ENCODE measurements around the gene OPN1LW.
"Not testable (repeated sequence)": the region's sequence is repeated elsewhere in the genome, so short reads cannot be mapped to it uniquely, and the experiment has no call there.

The OPN1LW gene

GRCh38 chrX:154135458-154136229, 8.4 kb upstream of the OPN1LW start:
- peaks cover 7% of the 10 kb centered on the region; the same call in 1 of the 2 replicates for H3K9me3 ChIP-seq (ENCODE audit: control insufficient read depth, insufficient read depth, low read depth, low read length)
- H3K27ac ChIP-seq (ENCODE audit: low read depth, low read length), result no peak overlapping the region
- H3K36me3 ChIP-seq (ENCODE audit: control insufficient read depth, insufficient read depth, low read length), result no peaks in the 10 kb centered on the region
- H3K9ac ChIP-seq (ENCODE audit: low read length), result no peak overlapping the region
- H3K4me3 ChIP-seq (ENCODE audit: low read depth, low read length), result no peak overlapping the region
- peaks cover 7% of the 10 kb centered on the region for H3K27me3 ChIP-seq (ENCODE audit: control insufficient read depth, insufficient read depth, low read length)
- H3K4me1 ChIP-seq (ENCODE audit: control insufficient read depth, insufficient read depth, low read length), result peaks cover 4% of the 10 kb centered on the region; the same call in 1 of the 2 replicates

- H3K4me3 ChIP-seq (ENCODE audit: low read depth, low read length), result peak overlapping the region; percentile 39
- H3K9ac ChIP-seq (ENCODE audit: low read length), result no peak overlapping the region
- H3K36me3 ChIP-seq (ENCODE audit: control insufficient read depth, insufficient read depth, low read length), result no peaks in the 10 kb centered on the region
- H3K4me1 ChIP-seq (ENCODE audit: control insufficient read depth, insufficient read depth, low read length), result peaks cover 4% of the 10 kb centered on the region; the same call in 1 of the 2 replicates
- no peak overlapping the region for H3K27ac ChIP-seq (ENCODE audit: low read depth, low read length)
- H3K9me3 ChIP-seq (ENCODE audit: control insufficient read depth, insufficient read depth, low read depth, low read length), result peaks cover 13% of the 10 kb centered on the region; the same call in 1 of the 2 replicates
- peaks cover 7% of the 10 kb centered on the region for H3K27me3 ChIP-seq (ENCODE audit: control insufficient read depth, insufficient read depth, low read length)
Measured at GRCh38 chrX:154136627-154137161, 7.3 kb upstream of the OPN1LW start.

DNA sequence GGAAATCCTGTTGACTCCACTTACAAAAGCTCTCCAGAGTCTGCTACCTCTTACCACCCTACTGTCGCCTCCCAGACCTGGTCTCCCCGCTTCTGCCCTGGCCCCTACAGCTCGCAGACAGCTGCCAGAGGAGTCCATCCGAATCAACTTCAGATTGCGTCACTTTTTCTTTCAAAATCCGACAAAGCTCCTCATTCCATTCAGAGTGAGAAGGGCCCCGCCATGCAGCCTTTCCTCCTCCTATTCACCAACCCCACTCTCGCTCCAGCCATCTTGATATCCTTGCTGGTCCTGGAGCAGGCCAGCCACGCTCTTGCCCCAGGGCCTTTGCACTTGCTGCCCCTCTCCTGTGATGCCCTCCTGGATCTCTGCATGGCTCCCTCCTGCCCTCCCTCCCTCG, 5.2 kb upstream of the OPN1LW start:
- Histone ChIP-seq H3K9ac (ENCODE audit: low read length) (no peak overlapping the region), H3K27ac (ENCODE audit: low read depth, low read length) (no peak overlapping the region), H3K4me3 (ENCODE audit: low read depth, low read length) (no peak overlapping the region)

DNA sequence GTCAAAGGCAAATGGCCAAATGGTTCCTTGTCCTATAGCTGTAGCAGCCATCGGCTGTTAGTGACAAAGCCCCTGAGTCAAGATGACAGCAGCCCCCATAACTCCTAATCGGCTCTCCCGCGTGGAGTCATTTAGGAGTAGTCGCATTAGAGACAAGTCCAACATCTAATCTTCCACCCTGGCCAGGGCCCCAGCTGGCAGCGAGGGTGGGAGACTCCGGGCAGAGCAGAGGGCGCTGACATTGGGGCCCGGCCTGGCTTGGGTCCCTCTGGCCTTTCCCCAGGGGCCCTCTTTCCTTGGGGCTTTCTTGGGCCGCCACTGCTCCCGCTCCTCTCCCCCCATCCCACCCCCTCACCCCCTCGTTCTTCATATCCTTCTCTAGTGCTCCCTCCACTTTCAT, 3.8 kb upstream of the OPN1LW start:
- Histone ChIP-seq H3K9ac (ENCODE audit: low read length) (no peak overlapping the region), H3K27ac (ENCODE audit: low read depth, low read length) (no peak overlapping the region), H3K4me1 (ENCODE audit: control insufficient read depth, insufficient read depth, low read length) (peaks cover 4% of the 10 kb centered on the region; the same call in 1 of the 2 replicates), H3K36me3 (ENCODE audit: control insufficient read depth, insufficient read depth, low read length) (no peaks in the 10 kb centered on the region), H3K9me3 (ENCODE audit: control insufficient read depth, insufficient read depth, low read depth, low read length) (peaks cover 21% of the 10 kb centered on the region; the same call in 1 of the 2 replicates), H3K4me3 (ENCODE audit: low read depth, low read length) (no peak overlapping the region), H3K27me3 (ENCODE audit: control insufficient read depth, insufficient read depth, low read length) (peaks cover 7% of the 10 kb centered on the region)

More for the DNA sequence above, 5.2 kb upstream of the OPN1LW start:
- Histone ChIP-seq H3K36me3 (ENCODE audit: control insufficient read depth, insufficient read depth, low read length) (no peaks in the 10 kb centered on the region), H3K27me3 (ENCODE audit: control insufficient read depth, insufficient read depth, low read length) (peaks cover 7% of the 10 kb centered on the region), H3K9me3 (ENCODE audit: control insufficient read depth, insufficient read depth, low read depth, low read length) (peaks cover 21% of the 10 kb centered on the region; the same call in 1 of the 2 replicates), H3K4me1 (ENCODE audit: control insufficient read depth, insufficient read depth, low read length) (peaks cover 4% of the 10 kb centered on the region; the same call in 1 of the 2 replicates)

DNA sequence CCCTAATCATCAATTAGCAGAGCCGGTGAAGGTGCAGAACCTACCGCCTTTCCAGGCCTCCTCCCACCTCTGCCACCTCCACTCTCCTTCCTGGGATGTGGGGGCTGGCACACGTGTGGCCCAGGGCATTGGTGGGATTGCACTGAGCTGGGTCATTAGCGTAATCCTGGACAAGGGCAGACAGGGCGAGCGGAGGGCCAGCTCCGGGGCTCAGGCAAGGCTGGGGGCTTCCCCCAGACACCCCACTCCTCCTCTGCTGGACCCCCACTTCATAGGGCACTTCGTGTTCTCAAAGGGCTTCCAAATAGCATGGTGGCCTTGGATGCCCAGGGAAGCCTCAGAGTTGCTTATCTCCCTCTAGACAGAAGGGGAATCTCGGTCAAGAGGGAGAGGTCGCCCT, 3.3 kb upstream of the OPN1LW start:
- H3K9me3 ChIP-seq (ENCODE audit: control insufficient read depth, insufficient read depth, low read depth, low read length), result peaks cover 21% of the 10 kb centered on the region; the same call in 1 of the 2 replicates
- H3K9ac ChIP-seq (ENCODE audit: low read length), result no peak overlapping the region
- no peak overlapping the region for H3K27ac ChIP-seq (ENCODE audit: low read depth, low read length)
- H3K36me3 ChIP-seq (ENCODE audit: control insufficient read depth, insufficient read depth, low read length), result no peaks in the 10 kb centered on the region
- peaks cover 4% of the 10 kb centered on the region; the same call in 1 of the 2 replicates for H3K4me1 ChIP-seq (ENCODE audit: control insufficient read depth, insufficient read depth, low read length)
- H3K27me3 ChIP-seq (ENCODE audit: control insufficient read depth, insufficient read depth, low read length), result peaks cover 4% of the 10 kb centered on the region
- H3K4me3 ChIP-seq (ENCODE audit: low read depth, low read length), result no peak overlapping the region

DNA sequence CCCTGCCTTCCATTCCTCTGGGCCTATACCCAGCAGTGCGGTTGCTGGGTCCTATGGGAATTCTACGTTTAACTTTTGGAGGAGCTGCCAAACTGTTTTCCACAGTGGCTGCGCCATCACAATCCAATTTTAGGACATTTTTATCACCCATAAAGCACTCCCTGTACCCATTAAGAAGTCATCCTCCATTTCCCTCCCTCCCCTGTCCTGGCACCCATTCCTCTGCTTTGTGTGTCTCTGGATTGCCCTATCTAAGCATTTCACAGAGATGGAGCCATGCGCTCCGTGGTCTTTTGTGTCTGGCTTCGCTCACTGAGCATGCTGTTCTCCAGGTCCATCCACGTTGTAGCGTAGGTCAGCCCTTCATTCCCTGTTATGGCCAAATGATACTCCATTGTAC, 1.7 kb upstream of the OPN1LW start:
- Histone ChIP-seq H3K4me3 (ENCODE audit: low read depth, low read length) (no peak overlapping the region), H3K27me3 (ENCODE audit: control insufficient read depth, insufficient read depth, low read length) (no peaks in the 10 kb centered on the region; the same call in 1 of the 2 replicates), H3K9me3 (ENCODE audit: control insufficient read depth, insufficient read depth, low read depth, low read length) (peaks cover 21% of the 10 kb centered on the region; the same call in 1 of the 2 replicates), H3K9ac (ENCODE audit: low read length) (no peak overlapping the region), H3K27ac (ENCODE audit: low read depth, low read length) (no peak overlapping the region), H3K4me1 (ENCODE audit: control insufficient read depth, insufficient read depth, low read length) (no peaks in the 10 kb centered on the region), H3K36me3 (ENCODE audit: control insufficient read depth, insufficient read depth, low read length) (no peaks in the 10 kb centered on the region)

GRCh38 chrX:154142950-154143745, 895 bp upstream of the OPN1LW start:
- no peaks in the 10 kb centered on the region for H3K36me3 ChIP-seq (ENCODE audit: control insufficient read depth, insufficient read depth, low read length)
- H3K9me3 ChIP-seq (ENCODE audit: control insufficient read depth, insufficient read depth, low read depth, low read length), result peaks cover 21% of the 10 kb centered on the region; the same call in 1 of the 2 replicates
- H3K4me3 ChIP-seq (ENCODE audit: low read depth, low read length), result no peak overlapping the region
- no peaks in the 10 kb centered on the region for H3K4me1 ChIP-seq (ENCODE audit: control insufficient read depth, insufficient read depth, low read length)
- no peaks in the 10 kb centered on the region; the same call in 1 of the 2 replicates for H3K27me3 ChIP-seq (ENCODE audit: control insufficient read depth, insufficient read depth, low read length)
- H3K27ac ChIP-seq (ENCODE audit: low read depth, low read length), result no peak overlapping the region
- no peak overlapping the region for H3K9ac ChIP-seq (ENCODE audit: low read length)

DNA sequence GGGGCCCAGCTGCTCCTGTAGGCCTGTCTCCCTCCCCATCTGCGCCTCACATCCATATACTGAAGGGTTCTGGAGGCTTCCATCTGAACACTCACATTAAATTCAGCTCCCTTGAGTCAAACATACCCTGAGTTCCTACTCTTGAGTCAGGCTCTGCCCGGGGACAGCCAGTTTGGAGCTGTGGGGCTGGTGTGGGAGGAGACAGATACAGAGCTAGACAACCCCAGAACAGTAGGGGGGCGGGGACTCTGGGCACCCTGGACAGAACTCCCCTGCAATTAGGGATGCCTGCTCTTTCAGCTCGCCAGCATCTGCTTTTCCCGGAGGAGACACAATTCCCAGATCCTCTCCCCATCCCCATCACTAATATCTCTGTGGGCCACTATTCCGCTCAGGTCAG, 7.0 kb downstream of the OPN1LW start:
- not testable (repeated sequence) for H3K9me3 ChIP-seq (ENCODE audit: control insufficient read depth, insufficient read depth, low read depth, low read length); H3K9ac ChIP-seq (ENCODE audit: low read length); H3K27me3 ChIP-seq (ENCODE audit: control insufficient read depth, insufficient read depth, low read length); H3K4me3 ChIP-seq (ENCODE audit: low read depth, low read length); H3K4me1 ChIP-seq (ENCODE audit: control insufficient read depth, insufficient read depth, low read length); H3K36me3 ChIP-seq (ENCODE audit: control insufficient read depth, insufficient read depth, low read length); H3K27ac ChIP-seq (ENCODE audit: low read depth, low read length)

- not testable (repeated sequence) for H3K4me1 ChIP-seq (ENCODE audit: control insufficient read depth, insufficient read depth, low read length); H3K36me3 ChIP-seq (ENCODE audit: control insufficient read depth, insufficient read depth, low read length); H3K27ac ChIP-seq (ENCODE audit: low read depth, low read length); H3K9ac ChIP-seq (ENCODE audit: low read length); H3K4me3 ChIP-seq (ENCODE audit: low read depth, low read length); H3K9me3 ChIP-seq (ENCODE audit: control insufficient read depth, insufficient read depth, low read depth, low read length); H3K27me3 ChIP-seq (ENCODE audit: control insufficient read depth, insufficient read depth, low read length)
Measured at GRCh38 chrX:154156221-154156620, 12.2 kb downstream of the OPN1LW start.

- not testable (repeated sequence) for H3K9me3 ChIP-seq (ENCODE audit: control insufficient read depth, insufficient read depth, low read depth, low read length); H3K27ac ChIP-seq (ENCODE audit: low read depth, low read length); H3K36me3 ChIP-seq (ENCODE audit: control insufficient read depth, insufficient read depth, low read length); H3K4me3 ChIP-seq (ENCODE audit: low read depth, low read length); H3K4me1 ChIP-seq (ENCODE audit: control insufficient read depth, insufficient read depth, low read length); H3K9ac ChIP-seq (ENCODE audit: low read length); H3K27me3 ChIP-seq (ENCODE audit: control insufficient read depth, insufficient read depth, low read length)
Measured at GRCh38 chrX:154157207-154157606, 13.2 kb downstream of the OPN1LW start.

DNA sequence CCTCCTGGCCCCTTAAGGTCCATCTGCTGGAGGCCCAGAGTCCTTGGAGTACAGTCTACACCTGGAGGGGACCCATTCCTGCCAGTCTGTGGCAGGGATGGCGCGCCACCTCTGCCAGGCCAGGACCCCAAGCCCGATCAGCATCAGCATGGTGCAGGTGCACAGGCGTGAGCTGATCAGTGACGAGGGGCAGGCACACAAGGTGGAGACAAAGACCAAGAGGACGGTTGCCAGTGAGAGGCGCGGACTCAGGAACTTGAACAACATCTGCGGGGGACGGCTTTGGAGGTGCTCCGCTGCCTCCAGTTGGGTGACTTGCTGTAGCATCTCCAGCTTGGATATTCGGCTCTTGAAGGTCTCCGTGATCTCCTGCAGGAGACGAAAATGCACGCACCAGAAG, 15.3 kb downstream of the OPN1LW start:
- H3K9ac ChIP-seq (ENCODE audit: low read length); H3K36me3 ChIP-seq (ENCODE audit: control insufficient read depth, insufficient read depth, low read length); H3K4me1 ChIP-seq (ENCODE audit: control insufficient read depth, insufficient read depth, low read length); H3K27ac ChIP-seq (ENCODE audit: low read depth, low read length); H3K9me3 ChIP-seq (ENCODE audit: control insufficient read depth, insufficient read depth, low read depth, low read length); H3K4me3 ChIP-seq (ENCODE audit: low read depth, low read length); H3K27me3 ChIP-seq (ENCODE audit: control insufficient read depth, insufficient read depth, low read length): not testable (repeated sequence)

All from HUES6 (cell line).